ENCODE measurements around the gene SEMA3C.

DNA sequence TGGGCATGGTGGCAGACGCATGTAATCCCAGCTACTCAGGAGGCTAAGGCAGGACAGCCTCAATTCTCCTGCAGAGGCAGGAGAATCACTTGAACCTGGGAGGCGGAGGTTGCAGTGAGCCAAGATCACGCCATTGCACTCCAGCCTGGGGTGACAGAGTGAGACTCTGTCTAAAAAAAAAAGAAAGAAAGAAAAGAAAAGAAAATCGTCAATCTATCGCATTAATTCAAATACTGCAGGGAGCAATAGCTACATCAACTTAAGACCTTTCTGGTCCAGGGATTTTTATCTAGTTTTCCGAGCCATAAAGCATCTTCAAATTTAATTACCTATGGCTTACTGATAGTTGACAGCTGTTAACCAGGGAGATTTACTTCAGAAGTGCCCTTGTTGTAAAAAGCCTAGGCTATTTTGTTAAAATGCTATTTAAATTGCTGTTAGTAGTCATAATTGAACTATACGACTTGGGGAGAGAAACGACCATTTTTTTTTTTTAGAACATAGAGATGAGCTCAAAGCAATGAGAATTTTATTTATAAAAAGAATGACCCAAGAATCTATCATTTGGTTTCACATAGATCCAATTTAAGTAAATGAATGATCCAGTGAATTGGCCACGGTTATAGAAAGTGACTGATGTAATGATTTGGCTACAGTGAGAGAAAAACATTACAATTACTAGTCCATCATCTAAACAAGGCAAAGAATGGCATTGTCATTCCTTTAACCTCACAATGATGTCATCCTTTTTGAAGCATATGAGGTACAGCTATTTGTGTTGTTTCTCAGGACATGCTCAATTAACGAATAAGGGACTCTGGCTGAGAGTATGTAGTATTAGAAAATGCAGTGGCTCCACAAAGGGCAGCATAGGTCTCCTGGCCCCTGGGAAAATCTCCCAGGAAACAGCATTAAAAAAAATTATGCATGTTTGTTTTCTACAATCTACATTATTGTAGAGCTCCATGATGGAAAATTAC is 85.3 kb downstream of the SEMA3C start:
- TF ChIP-seq, protein P1, sequence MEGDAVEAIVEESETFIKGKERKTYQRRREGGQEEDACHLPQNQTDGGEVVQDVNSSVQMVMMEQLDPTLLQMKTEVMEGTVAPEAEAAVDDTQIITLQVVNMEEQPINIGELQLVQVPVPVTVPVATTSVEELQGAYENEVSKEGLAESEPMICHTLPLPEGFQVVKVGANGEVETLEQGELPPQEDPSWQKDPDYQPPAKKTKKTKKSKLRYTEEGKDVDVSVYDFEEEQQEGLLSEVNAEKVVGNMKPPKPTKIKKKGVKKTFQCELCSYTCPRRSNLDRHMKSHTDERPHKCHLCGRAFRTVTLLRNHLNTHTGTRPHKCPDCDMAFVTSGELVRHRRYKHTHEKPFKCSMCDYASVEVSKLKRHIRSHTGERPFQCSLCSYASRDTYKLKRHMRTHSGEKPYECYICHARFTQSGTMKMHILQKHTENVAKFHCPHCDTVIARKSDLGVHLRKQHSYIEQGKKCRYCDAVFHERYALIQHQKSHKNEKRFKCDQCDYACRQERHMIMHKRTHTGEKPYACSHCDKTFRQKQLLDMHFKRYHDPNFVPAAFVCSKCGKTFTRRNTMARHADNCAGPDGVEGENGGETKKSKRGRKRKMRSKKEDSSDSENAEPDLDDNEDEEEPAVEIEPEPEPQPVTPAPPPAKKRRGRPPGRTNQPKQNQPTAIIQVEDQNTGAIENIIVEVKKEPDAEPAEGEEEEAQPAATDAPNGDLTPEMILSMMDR (IDR thresholded peaks at IDR 0.05; ENCODE audit: insufficient read depth, low read depth, low read length) = no peak
- no peak for TF ChIP-seq EZH2 (IDR thresholded peaks at IDR 0.05; ENCODE audit: insufficient read depth, low read length)
